Keratinocyte (primary cell): ENCODE results near the gene SREBF1. TPM values are rescaled to one million over a fixed set of nuclear protein-coding genes. Genes with fewer than 3 reads are reported as not detected.

Source experiments
- DNase-seq: peaks from one replicate; pipeline ENCODE4 v3.0.0-alpha.2; 2011; ENCODE audit warnings: low read depth, missing footprints, low spot score
- FAIRE-seq: peaks from 2 replicates; lab custom pipeline; 2011; peaks lifted over from hg19 to GRCh38; lab: Jason Lieb, UNC
- H2AFZ ChIP-seq: 2 replicates; pipeline ENCODE4 v1.6.0; 2012; ENCODE audit warnings: low read length, control low read depth, inconsistent platforms; ENCODE audit not compliant: control insufficient read depth
- H3K27ac ChIP-seq: 2 replicates; pipeline ENCODE4 v1.5.1; 2011; ENCODE audit warnings: low read length; ENCODE audit not compliant: control insufficient read depth, insufficient read depth
- H3K27me3 ChIP-seq: 3 replicates; pipeline ENCODE4 v1.6.0; 2011; ENCODE audit warnings: low read length; ENCODE audit not compliant: control insufficient read depth, insufficient read depth; ENCODE audit errors: extremely low read depth
- H3K36me3 ChIP-seq, 2 experiments: 2 replicates in 1 of 2; 3 replicates in 1 of 2; pipeline ENCODE4 v1.5.1; 2011; ENCODE audit warnings: low read length in 2 of 2, mild to moderate bottlenecking in 1 of 2; ENCODE audit not compliant: control insufficient read depth in 2 of 2, insufficient read depth in 2 of 2; ENCODE audit errors: extremely low read depth in 1 of 2
- H3K4me1 ChIP-seq: 3 replicates; pipeline ENCODE4 v1.5.1; 2011; ENCODE audit warnings: low read length; ENCODE audit not compliant: control insufficient read depth, insufficient read depth; ENCODE audit errors: extremely low read depth
- H3K4me2 ChIP-seq: 3 replicates; pipeline ENCODE4 v1.6.0; 2011; ENCODE audit warnings: low read depth, low read length; ENCODE audit not compliant: control insufficient read depth, insufficient read depth; ENCODE audit errors: extremely low read depth
- H3K4me3 ChIP-seq, 3 experiments: fragments of 200-600 bp in 1 of 3; sonication (generic) in 1 of 3; 2 replicates in 2 of 3; 3 replicates in 1 of 3; pipeline ENCODE4 v1.5.1; 2011 to 2016; ENCODE audit warnings: low read length in 3 of 3, mild to moderate bottlenecking in 3 of 3, control low read depth in 2 of 3, inconsistent platforms in 1 of 3, low read depth in 1 of 3, mixed read lengths in 1 of 3, mixed run types in 1 of 3, moderate library complexity in 1 of 3; ENCODE audit not compliant: control insufficient read depth in 2 of 3, insufficient read depth in 2 of 3; ENCODE audit errors: extremely low read depth in 1 of 3
- H3K79me2 ChIP-seq: 2 replicates; pipeline ENCODE4 v1.6.0; 2012; ENCODE audit warnings: low read length; ENCODE audit not compliant: control insufficient read depth, insufficient read depth
- H3K9ac ChIP-seq: 3 replicates; pipeline ENCODE4 v1.6.0; 2011; ENCODE audit warnings: low read length; ENCODE audit not compliant: control insufficient read depth, insufficient read depth; ENCODE audit errors: extremely low read depth
- H3K9me1 ChIP-seq: 3 replicates; pipeline ENCODE4 v1.6.0; 2011; ENCODE audit warnings: low read length; ENCODE audit not compliant: control insufficient read depth, insufficient read depth; ENCODE audit errors: extremely low read depth
- H3K9me3 ChIP-seq: 2 replicates; pipeline ENCODE4 v1.5.1; 2012; ENCODE audit warnings: low read depth, low read length; ENCODE audit not compliant: control insufficient read depth
- H4K20me1 ChIP-seq: 3 replicates; pipeline ENCODE4 v1.6.0; 2011; ENCODE audit warnings: low read length; ENCODE audit not compliant: control insufficient read depth, insufficient read depth; ENCODE audit errors: extremely low read depth
- EZH2 ChIP-seq: IDR thresholded peaks from one replicate; pipeline ENCODE4 v1.6.1; 2012; ENCODE audit warnings: inconsistent platforms, mild to moderate bottlenecking, low read length, moderate library complexity
- dilution Hi-C: fragments of 300-500 bp; cut with MboI; formaldehyde crosslinking; loops from one replicate; pipeline ENCODE4 v1.7.0; 2020; ENCODE audit warnings: low sequenced_read_pairs; ENCODE audit not compliant: extremely low pct_ligation_motif_present
- polyA plus RNA-seq, 5 experiments: library from polyadenylated mRNA; depleted of rRNA in 3 of 5; stranded (reverse) in 3 of 5; stranded (forward) in 1 of 5; unstranded in 1 of 5; fragments of >200 nt; gene quantifications; 1 replicate in 1 of 5; 2 replicates in 3 of 5; 3 replicates in 1 of 5; pipeline versions ENCODE4 v1.2.1 to v1.2.3, GENCODE V29; 2011 to 2012; ENCODE audit warnings: missing spikeins in 2 of 5, low read depth in 1 of 5, low replicate concordance in 1 of 5
- TF ChIP-seq, protein P1 (sequence below), 3 experiments: IDR thresholded peaks in 1 of 3; conservative IDR thresholded peaks in 1 of 3; optimal IDR thresholded peaks in 1 of 3; 2 replicates in 2 of 3; 3 replicates in 1 of 3; pipeline versions ENCODE3 to v1.5.1; 2011; ENCODE audit warnings: low read length in 3 of 3, mild to moderate bottlenecking in 3 of 3, moderate library complexity in 2 of 3, control low read depth in 1 of 3, inconsistent platforms in 1 of 3; ENCODE audit not compliant: insufficient read depth in 2 of 3; ENCODE audit errors: extremely low read depth in 1 of 3

Gene SREBF1
- polyA plus RNA-seq, 1 donor (not counting 4 experiments of a cell fraction or from before 2014, with no cell fraction given), result 51.7 TPM

DNA sequence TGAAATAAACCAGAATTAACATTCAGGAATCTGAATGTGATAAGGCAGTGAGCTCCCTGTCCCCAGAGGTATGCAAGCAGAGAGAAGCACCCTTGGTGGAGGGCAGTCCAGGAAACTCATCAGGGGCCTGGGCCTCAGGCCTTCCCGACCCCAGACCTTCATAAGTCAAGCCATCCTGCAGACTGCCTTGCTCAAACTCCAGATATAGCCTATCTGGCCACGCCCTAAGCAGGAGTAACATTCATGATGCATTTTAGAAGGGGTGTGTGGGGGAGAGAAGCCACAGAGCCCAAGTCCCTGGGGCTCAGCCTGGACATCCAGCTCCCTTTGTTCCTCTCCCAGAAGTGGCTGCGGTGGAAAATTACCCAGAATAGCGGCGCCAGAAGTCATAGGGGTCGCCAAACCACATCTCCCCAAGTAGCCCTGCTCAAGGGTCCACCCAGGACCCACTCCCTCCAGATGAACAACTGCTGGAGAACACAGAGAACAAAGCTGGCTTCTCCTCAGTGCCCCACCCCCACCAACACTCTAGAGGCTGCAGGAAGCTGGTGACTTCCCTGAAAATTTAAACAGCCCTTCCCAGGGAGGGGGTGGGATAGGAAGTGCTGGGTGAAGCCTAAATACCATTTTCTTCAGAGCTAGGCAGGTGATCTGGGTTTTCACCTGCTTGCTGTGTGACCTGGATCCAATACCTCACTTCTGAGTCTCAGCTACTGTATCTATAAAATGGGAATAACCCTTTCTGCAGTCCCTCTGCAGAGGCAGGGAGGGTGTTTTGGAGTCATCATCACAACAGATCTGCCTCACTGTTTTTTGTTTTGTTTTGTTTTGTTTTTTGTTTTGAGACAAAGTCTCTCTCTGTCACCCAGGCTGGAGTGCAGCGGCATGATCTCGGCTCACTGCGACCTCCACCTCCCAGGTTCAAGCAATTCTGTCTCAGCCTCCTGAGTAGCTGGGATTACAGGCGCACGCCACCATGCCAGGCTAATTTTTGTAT is 1.5 kb upstream of the SREBF1 start:
- Histone ChIP-seq H3K9me3 (no peaks in the 10 kb centered on the region), H3K4me2 (peak overlapping the region; percentile 87), H3K36me3 (peaks cover 4 to 14% of the 10 kb centered on the region in 2 experiments), H3K4me1 (peaks cover 68% of the 10 kb centered on the region), H3K9me1 (peaks cover 3% of the 10 kb centered on the region), H3K79me2 (peaks cover 34% of the 10 kb centered on the region), H2AFZ (no peak overlapping the region), H3K9ac (peak overlapping the region; percentile 96), H4K20me1 (peaks cover 9% of the 10 kb centered on the region), H3K27ac (peak overlapping the region; percentile 98), H3K4me3 (no peak overlapping the region), H3K27me3 (no peaks in the 10 kb centered on the region)
- DNase-seq, result no peak
- TF ChIP-seq, protein P1, sequence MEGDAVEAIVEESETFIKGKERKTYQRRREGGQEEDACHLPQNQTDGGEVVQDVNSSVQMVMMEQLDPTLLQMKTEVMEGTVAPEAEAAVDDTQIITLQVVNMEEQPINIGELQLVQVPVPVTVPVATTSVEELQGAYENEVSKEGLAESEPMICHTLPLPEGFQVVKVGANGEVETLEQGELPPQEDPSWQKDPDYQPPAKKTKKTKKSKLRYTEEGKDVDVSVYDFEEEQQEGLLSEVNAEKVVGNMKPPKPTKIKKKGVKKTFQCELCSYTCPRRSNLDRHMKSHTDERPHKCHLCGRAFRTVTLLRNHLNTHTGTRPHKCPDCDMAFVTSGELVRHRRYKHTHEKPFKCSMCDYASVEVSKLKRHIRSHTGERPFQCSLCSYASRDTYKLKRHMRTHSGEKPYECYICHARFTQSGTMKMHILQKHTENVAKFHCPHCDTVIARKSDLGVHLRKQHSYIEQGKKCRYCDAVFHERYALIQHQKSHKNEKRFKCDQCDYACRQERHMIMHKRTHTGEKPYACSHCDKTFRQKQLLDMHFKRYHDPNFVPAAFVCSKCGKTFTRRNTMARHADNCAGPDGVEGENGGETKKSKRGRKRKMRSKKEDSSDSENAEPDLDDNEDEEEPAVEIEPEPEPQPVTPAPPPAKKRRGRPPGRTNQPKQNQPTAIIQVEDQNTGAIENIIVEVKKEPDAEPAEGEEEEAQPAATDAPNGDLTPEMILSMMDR (optimal IDR thresholded peaks at IDR 0.05 in 1 of 3, IDR thresholded peaks at IDR 0.05 in 1 of 3, conservative IDR thresholded peaks at IDR 0.05 in 1 of 3; ENCODE audit: extremely low read depth in 1 of 3, insufficient read depth in 2 of 3, low read length in 3 of 3), result no peak
- no peak for TF ChIP-seq EZH2
- dilution Hi-C loops, result no loop called here
- no peak for FAIRE-seq

DNA sequence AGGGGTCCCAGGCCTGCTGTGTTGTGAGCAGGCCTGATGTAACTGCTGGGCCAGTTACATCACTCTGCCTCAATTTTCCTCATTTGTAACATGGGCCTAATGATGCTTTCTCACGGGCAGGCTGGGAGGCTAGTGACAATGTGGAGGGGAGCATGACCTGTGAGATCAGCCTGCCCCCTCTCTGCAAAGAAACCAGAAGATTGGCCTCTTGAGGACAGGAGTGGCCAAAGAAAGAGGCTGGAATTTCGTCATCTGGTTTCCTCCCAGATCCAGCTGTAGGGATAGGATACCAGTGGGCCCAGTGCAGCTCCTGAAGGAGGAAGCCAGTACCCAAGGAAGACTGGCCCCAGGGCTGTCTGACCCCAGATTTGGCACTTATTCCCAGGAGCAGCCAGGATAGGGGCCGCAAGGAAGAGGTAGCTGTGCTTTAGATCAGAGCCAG is 615 bp upstream of the SREBF1 start:
- peaks cover 59% of the 10 kb centered on the region for H3K4me1 ChIP-seq
- peak overlapping the region; percentile 98 for H3K27ac ChIP-seq
- FAIRE-seq (peak; percentile 44), DNase-seq (no peak)
- no peak for TF ChIP-seq EZH2
- TF ChIP-seq, protein P1 (optimal IDR thresholded peaks at IDR 0.05 in 1 of 3, IDR thresholded peaks at IDR 0.05 in 1 of 3, conservative IDR thresholded peaks at IDR 0.05 in 1 of 3; ENCODE audit: extremely low read depth in 1 of 3, insufficient read depth in 2 of 3, low read length in 3 of 3), result no peak
- H4K20me1 ChIP-seq, result peaks cover 10% of the 10 kb centered on the region
- peaks cover 4 to 16% of the 10 kb centered on the region in 2 experiments for H3K36me3 ChIP-seq
- peaks cover 3% of the 10 kb centered on the region for H3K9me1 ChIP-seq
- H3K79me2 ChIP-seq, result peaks cover 40% of the 10 kb centered on the region
- no peak overlapping the region for H2AFZ ChIP-seq
- dilution Hi-C loops, result no loop called here
- peak overlapping the region; percentile 87 for H3K4me2 ChIP-seq
- no peaks in the 10 kb centered on the region for H3K9me3 ChIP-seq
- H3K9ac ChIP-seq, result peak overlapping the region; percentile 96
- no peaks in the 10 kb centered on the region for H3K27me3 ChIP-seq
- peak overlapping the region in 2 of 3 experiments; percentile 78 to 90 for H3K4me3 ChIP-seq
